A549 (cell line): ENCODE measurements around the gene TENT5A. TPM values are rescaled to one million over a fixed set of nuclear protein-coding genes. Genes with fewer than 3 reads are reported as not detected.

Experiments
- ATAC-seq, 2 experiments: fragments of 200-7000 bp in 1 of 2; fragments of >200 bp in 1 of 2; cut with Nextera tagmentation in 1 of 2; cut with Tn5 transposase in 1 of 2; 3 replicates each; pipeline versions ENCODE4 v1.8.0 to v1.9.1; 2018 to 2020; ENCODE audit warnings: mild to moderate bottlenecking in 1 of 2, moderate library complexity in 1 of 2
- CTCF ChIA-PET: fragments of 300-600 bp; sonication (Branson Sonifier 250); formaldehyde crosslinking; extraction: SDS; loops from one replicate; lab custom pipeline; 2021; ENCODE audit warnings: antibody characterized with exemption, inconsistent platforms; lab: Yijun Ruan, JAX
- POLR2A ChIA-PET: fragments of 350-600 bp; formaldehyde crosslinking; extraction: SDS; loops from one replicate; lab custom pipeline; 2021; ENCODE audit warnings: antibody characterized with exemption, inconsistent platforms; lab: Yijun Ruan, JAX
- DNase-seq, 2 experiments: peaks; one replicate each; pipeline versions ENCODE4 v3.0.0 to v3.0.0-alpha.2; 2011 to 2016; ENCODE audit warnings: low read depth in 1 of 2, low spot score in 1 of 2
- FAIRE-seq: peaks from 2 replicates; lab custom pipeline; 2011; peaks lifted over from hg19 to GRCh38; lab: Jason Lieb, UNC
- H3K27ac ChIP-seq, 2 experiments: fragments of >200 bp; sonication (Bioruptor Twin); formaldehyde crosslinking; 3 replicates each; pipeline ENCODE4 v1.5.1; 2016 to 2017
- H3K4me1 ChIP-seq: fragments of >200 bp; sonication (Bioruptor Twin); formaldehyde crosslinking; 3 replicates; pipeline ENCODE4 v1.6.1; 2016
- H3K4me2 ChIP-seq: fragments of >200 bp; sonication (Bioruptor Twin); formaldehyde crosslinking; 3 replicates; pipeline ENCODE4 v1.6.1; 2016
- H3K4me3 ChIP-seq: fragments of >200 bp; sonication (Bioruptor Twin); formaldehyde crosslinking; 3 replicates; pipeline ENCODE4 v1.5.1; 2016
- H3K9me3 ChIP-seq: fragments of >200 bp; sonication (Bioruptor Twin); formaldehyde crosslinking; 3 replicates; pipeline ENCODE4 v1.6.1; 2016
- BHLHE40 ChIP-seq: IDR thresholded peaks from 2 replicates; pipeline ENCODE4 v1.6.1; 2012; ENCODE audit warnings: low read depth, low read length, inconsistent platforms
- CBX8 ChIP-seq: fragments of 200-600 bp; sonication (generic); IDR thresholded peaks from 2 replicates; pipeline ENCODE4 v1.6.1; 2016
- CEBPB ChIP-seq, 2 experiments: fragments of >200 bp in 1 of 2; sonication (Bioruptor Twin) in 1 of 2; formaldehyde crosslinking in 1 of 2; IDR thresholded peaks; 2 replicates each; pipeline ENCODE4 v1.6.1; 2012 to 2016
- FOSB ChIP-seq: fragments of 250-450 bp; sonication (Bioruptor Pico); IDR thresholded peaks from 2 replicates; pipeline ENCODE4 v1.5.0; 2020; ENCODE audit warnings: mild to moderate bottlenecking, moderate library complexity
- FOSL2 ChIP-seq, 2 experiments: fragments of 450-650 bp in 1 of 2; fragments of >200 bp in 1 of 2; sonication (Bioruptor Twin) in 1 of 2; formaldehyde crosslinking; IDR thresholded peaks; 2 replicates each; pipeline versions ENCODE4 v1.5.0 to v1.6.1; 2016 to 2020; ENCODE audit warnings: mild to moderate bottlenecking in 1 of 2, moderate library complexity in 1 of 2
- HOXA7 ChIP-seq: fragments of 250-450 bp; sonication (Bioruptor Pico); IDR thresholded peaks from 2 replicates; pipeline ENCODE4 v1.5.0; 2020; ENCODE audit warnings: mild to moderate bottlenecking, moderate library complexity
- HOXB13 ChIP-seq: fragments of 250-450 bp; sonication (Bioruptor Pico); IDR thresholded peaks from 2 replicates; pipeline ENCODE4 v1.5.0; 2020; ENCODE audit warnings: low read depth, mild to moderate bottlenecking, moderate library complexity
- HOXB5 ChIP-seq: fragments of 250-450 bp; sonication (Bioruptor Pico); IDR thresholded peaks from 2 replicates; pipeline ENCODE4 v1.5.0; 2020; ENCODE audit warnings: mild to moderate bottlenecking, moderate library complexity
- MAZ ChIP-seq: fragments of 150-350 bp; IDR thresholded peaks from 2 replicates; pipeline ENCODE4 v1.6.1; 2014; ENCODE audit warnings: antibody characterized with exemption, low read depth, low read length, borderline replicate concordance
- NFE2L2 ChIP-seq: fragments of 150-350 bp; conservative IDR thresholded peaks from 2 replicates; pipeline ENCODE4 v1.6.1; 2014; ENCODE audit warnings: low read length
- NPAS2 ChIP-seq: fragments of 250-450 bp; sonication (Bioruptor Pico); IDR thresholded peaks from 2 replicates; pipeline ENCODE4 v1.8.0; 2022; ENCODE audit warnings: mild to moderate bottlenecking, moderate library complexity, borderline replicate concordance
- POLR2A ChIP-seq: IDR thresholded peaks from 2 replicates; pipeline ENCODE4 v1.6.1; 2012; ENCODE audit warnings: mild to moderate bottlenecking, low read length
- RCOR1 ChIP-seq: fragments of 150-350 bp; IDR thresholded peaks from 2 replicates; pipeline ENCODE4 v1.6.1; 2014; ENCODE audit warnings: antibody characterized with exemption, low read length, low read depth
- TFCP2L1 ChIP-seq: fragments of 250-450 bp; sonication (Bioruptor Pico); IDR thresholded peaks from 2 replicates; pipeline ENCODE4 v1.5.0; 2021; ENCODE audit warnings: mild to moderate bottlenecking
- TP53 ChIP-seq: fragments of 250-450 bp; sonication (Bioruptor Pico); IDR thresholded peaks from 2 replicates; pipeline ENCODE4 v1.5.0; 2021; ENCODE audit warnings: mild to moderate bottlenecking, moderate library complexity
- ZC3H11A ChIP-seq: fragments of 450-650 bp; IDR thresholded peaks from 2 replicates; pipeline ENCODE4 v1.6.1; 2014; ENCODE audit warnings: antibody characterized with exemption, mild to moderate bottlenecking
- ZFP36 ChIP-seq: fragments of 450-650 bp; IDR thresholded peaks from 2 replicates; pipeline ENCODE4 v1.6.1; 2014; ENCODE audit warnings: borderline replicate concordance; ENCODE audit not compliant: partially characterized antibody
- ZNF302 ChIP-seq: fragments of 250-450 bp; sonication (Bioruptor Pico); IDR thresholded peaks from 2 replicates; pipeline ENCODE4 v1.9.0; 2021; ENCODE audit warnings: inconsistent platforms, mild to moderate bottlenecking, moderate library complexity
- WGBS: methylation state at CpG from one replicate; pipeline ENCODE4 v1.1.6; 2017; ENCODE audit errors: missing lambda C conversion rate; 5-methylcytosine and 5-hydroxymethylcytosine counted together
- polyA plus RNA-seq, 4 experiments: library from polyadenylated mRNA; depleted of rRNA in 3 of 4; stranded (reverse); fragments of >200 nt; fragmentation: RNase III in 1 of 4; extraction: RNeasy Plus Mini Kit Qiagen cat#74134 plus additional on column Dnase treatment in 1 of 4; gene quantifications; 2 replicates in 3 of 4; 3 replicates in 1 of 4; pipeline ENCODE4 v1.2.3, GENCODE V29; 2011 to 2017
- TF ChIP-seq, protein P1 (sequence below): fragments of 200-600 bp; sonication (generic); IDR thresholded peaks from 2 replicates; pipeline ENCODE4 v1.6.1; 2016; ENCODE audit warnings: antibody characterized with exemption, mild to moderate bottlenecking, moderate library complexity
- TF ChIP-seq, protein P2 (sequence below): fragments of >200 bp; sonication (Bioruptor Twin); formaldehyde crosslinking; IDR thresholded peaks from 2 replicates; pipeline ENCODE4 v1.6.1; 2016
- TF ChIP-seq, protein P3 (sequence below): IDR thresholded peaks from 2 replicates; pipeline ENCODE4 v1.6.1; 2012; ENCODE audit warnings: low read depth, borderline replicate concordance
- TF ChIP-seq, protein P4 (sequence below): IDR thresholded peaks from 2 replicates; pipeline ENCODE4 v1.6.1; 2012
- TF ChIP-seq, protein P5 (sequence below): fragments of 150-350 bp; IDR thresholded peaks from 2 replicates; pipeline ENCODE4 v1.6.1; 2014; ENCODE audit warnings: low read depth, mild to moderate bottlenecking, low read length

The TENT5A gene
- polyA plus RNA-seq, 2 of the 4 experiments (the other 2 are of a cell fraction) = 1.1 to 1.8 TPM

DNA sequence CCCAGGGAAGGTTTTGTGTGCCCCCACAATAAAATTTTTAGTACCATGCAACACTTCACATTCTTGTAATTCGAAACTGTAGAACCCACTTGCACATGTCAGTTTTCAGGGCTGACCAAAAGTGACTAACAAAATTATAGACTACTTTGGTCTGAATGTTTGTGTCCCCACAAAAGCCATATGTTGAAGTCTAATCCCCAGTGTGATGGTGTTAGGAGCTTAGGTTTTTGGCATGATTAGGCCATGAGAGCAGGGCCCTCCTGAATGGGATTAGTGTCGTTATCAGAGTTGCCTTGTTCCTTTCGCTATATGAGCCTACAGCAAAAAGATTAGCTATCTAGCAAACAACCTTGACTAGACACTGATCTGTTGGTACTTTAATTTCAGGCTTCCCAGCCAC is 49.0 kb upstream of the TENT5A start:
- DNase-seq (no peak), ATAC-seq (no peak), FAIRE-seq (no peak)
- no peaks in the 10 kb centered on the region for H3K4me1 ChIP-seq
- 64% methylated on average over 3 of the region's 3 CpGs for WGBS
- TF ChIP-seq HOXB13 = no peak
- ChIA-PET POLR2A (no interaction called here), CTCF (no interaction called here)
- H3K27ac ChIP-seq = no peak overlapping the region
- H3K4me3 ChIP-seq = no peak overlapping the region
- H3K4me2 ChIP-seq = no peak overlapping the region
- no peaks in the 10 kb centered on the region for H3K9me3 ChIP-seq

DNA sequence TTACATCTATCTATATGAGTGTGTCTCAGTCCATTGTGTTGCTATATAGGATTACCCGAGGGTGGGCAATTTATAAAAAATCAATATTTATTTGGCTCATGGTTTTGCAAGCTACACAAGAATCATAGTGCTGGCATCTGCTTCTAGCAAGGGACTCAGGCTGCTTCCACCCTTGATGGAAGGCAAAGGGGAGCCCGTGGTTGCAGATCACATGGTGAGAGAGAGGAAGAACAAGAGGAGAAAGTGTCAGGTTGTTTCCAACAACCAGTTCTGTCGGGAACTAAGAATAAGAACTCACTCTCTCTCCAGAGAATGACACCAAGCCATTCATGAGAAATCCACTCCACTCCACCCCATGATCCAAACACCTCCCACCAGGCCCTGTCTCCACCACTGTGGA is 48.2 kb upstream of the TENT5A start:
- Histone ChIP-seq H3K27ac (no peak overlapping the region), H3K4me3 (no peak overlapping the region), H3K9me3 (no peaks in the 10 kb centered on the region), H3K4me2 (no peak overlapping the region), H3K4me1 (no peaks in the 10 kb centered on the region)
- TF ChIP-seq CEBPB (IDR thresholded peaks at IDR 0.05) (no peak), HOXA7 (no peak), MAZ (no peak), RCOR1 (no peak)
- no peak for FAIRE-seq
- WGBS = 41% methylated on average over 3 of the region's 3 CpGs
- POLR2A ChIA-PET = no interaction called here
- CTCF ChIA-PET = no interaction called here
- no peak for ATAC-seq
- no peak for DNase-seq

DNA sequence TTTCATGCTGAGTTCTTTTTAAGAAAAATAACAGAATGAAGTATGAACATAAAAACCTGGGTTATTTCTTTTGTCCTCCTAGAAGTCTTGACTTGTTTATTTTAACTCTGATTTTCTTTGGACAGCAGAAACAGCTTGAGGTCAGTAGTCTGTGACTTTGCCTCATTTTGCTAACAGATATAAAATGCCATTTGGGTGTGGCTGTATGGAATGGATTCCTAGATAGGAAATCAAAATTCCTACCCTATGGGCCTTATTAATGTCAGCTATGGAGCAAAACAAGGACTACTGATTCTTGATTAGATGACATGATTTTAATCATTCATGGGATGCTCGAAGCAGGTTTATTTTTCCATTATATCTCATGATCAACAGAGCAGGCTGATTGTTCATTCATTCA is 46.8 kb upstream of the TENT5A start:
- ChIA-PET CTCF (no interaction called here), POLR2A (no interaction called here)
- Histone ChIP-seq H3K27ac (no peak overlapping the region), H3K9me3 (no peaks in the 10 kb centered on the region), H3K4me3 (no peak overlapping the region), H3K4me1 (no peaks in the 10 kb centered on the region), H3K4me2 (no peak overlapping the region)
- DNase-seq (no peak), ATAC-seq (no peak), FAIRE-seq (no peak)
- WGBS = 12% methylated on average over 1 of the region's 1 CpG
- no peak for TF ChIP-seq FOSB (CRISPR knock-in tag)
- no peak for TF ChIP-seq FOSL2 (IDR thresholded peaks at IDR 0.05)
- TF ChIP-seq FOSL2 (CRISPR knock-in tag; IDR thresholded peaks at IDR 0.05) = no peak
- no peak for TF ChIP-seq CEBPB (IDR thresholded peaks at IDR 0.05)
- no peak for TF ChIP-seq ZFP36
- TF ChIP-seq POLR2A = no peak
- TF ChIP-seq, protein P1, sequence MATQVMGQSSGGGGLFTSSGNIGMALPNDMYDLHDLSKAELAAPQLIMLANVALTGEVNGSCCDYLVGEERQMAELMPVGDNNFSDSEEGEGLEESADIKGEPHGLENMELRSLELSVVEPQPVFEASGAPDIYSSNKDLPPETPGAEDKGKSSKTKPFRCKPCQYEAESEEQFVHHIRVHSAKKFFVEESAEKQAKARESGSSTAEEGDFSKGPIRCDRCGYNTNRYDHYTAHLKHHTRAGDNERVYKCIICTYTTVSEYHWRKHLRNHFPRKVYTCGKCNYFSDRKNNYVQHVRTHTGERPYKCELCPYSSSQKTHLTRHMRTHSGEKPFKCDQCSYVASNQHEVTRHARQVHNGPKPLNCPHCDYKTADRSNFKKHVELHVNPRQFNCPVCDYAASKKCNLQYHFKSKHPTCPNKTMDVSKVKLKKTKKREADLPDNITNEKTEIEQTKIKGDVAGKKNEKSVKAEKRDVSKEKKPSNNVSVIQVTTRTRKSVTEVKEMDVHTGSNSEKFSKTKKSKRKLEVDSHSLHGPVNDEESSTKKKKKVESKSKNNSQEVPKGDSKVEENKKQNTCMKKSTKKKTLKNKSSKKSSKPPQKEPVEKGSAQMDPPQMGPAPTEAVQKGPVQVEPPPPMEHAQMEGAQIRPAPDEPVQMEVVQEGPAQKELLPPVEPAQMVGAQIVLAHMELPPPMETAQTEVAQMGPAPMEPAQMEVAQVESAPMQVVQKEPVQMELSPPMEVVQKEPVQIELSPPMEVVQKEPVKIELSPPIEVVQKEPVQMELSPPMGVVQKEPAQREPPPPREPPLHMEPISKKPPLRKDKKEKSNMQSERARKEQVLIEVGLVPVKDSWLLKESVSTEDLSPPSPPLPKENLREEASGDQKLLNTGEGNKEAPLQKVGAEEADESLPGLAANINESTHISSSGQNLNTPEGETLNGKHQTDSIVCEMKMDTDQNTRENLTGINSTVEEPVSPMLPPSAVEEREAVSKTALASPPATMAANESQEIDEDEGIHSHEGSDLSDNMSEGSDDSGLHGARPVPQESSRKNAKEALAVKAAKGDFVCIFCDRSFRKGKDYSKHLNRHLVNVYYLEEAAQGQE = no peak
- TF ChIP-seq NPAS2 (CRISPR knock-in tag) = no peak
- TF ChIP-seq HOXB5 (CRISPR knock-in tag) = no peak
- no peak for TF ChIP-seq CBX8

DNA sequence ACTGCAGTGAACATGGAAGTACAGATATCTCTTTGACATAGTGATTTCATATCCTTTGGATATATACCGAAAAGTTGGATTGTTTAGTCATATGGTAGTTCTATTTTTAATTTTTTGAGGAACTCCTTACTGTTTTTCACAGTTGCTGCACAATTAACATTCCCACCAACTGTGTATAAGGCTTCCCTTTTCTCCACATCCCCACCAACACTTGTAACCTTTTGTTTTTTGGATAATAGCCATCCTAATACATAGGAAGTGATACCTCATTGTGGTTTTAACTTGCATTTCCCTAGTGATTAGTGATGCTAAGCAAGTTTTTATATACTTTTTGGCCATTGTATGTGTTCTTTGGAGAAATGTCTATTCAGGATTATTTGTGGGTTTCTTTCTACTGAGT is 45.1 kb upstream of the TENT5A start:
- Histone ChIP-seq H3K27ac (no peak overlapping the region), H3K9me3 (no peaks in the 10 kb centered on the region), H3K4me3 (no peak overlapping the region), H3K4me1 (no peaks in the 10 kb centered on the region), H3K4me2 (no peak overlapping the region)
- ChIA-PET POLR2A (no interaction called here), CTCF (no interaction called here)
- WGBS = 36% methylated on average over 1 of the region's 1 CpG
- FAIRE-seq = no peak
- TF ChIP-seq NFE2L2 (no peak), MAZ (no peak)
- DNase-seq = no peak
- ATAC-seq = no peak

DNA sequence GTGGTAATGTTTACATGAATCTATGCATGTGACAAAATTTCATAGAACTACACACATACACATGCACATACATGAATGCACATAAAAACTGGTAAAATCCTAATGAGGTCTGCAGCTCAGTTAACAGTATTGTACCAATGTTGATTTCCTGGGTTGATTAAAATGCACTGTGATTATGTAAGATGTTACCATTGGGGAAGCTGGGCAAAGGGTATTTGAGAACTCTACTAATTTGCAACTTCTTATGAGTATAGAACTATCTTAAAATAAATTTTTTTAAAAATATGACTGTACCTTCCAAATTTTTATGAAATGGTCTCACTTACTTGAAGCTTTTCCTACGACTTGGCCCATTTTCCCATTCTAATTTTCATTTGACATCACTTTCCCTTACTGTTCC is 43.4 kb upstream of the TENT5A start:
- Histone ChIP-seq H3K4me1 (no peaks in the 10 kb centered on the region), H3K4me3 (no peak overlapping the region), H3K4me2 (no peak overlapping the region), H3K9me3 (no peaks in the 10 kb centered on the region), H3K27ac (no peak overlapping the region)
- DNase-seq (no peak), ATAC-seq (no peak), FAIRE-seq (no peak)
- TF ChIP-seq NPAS2 (CRISPR knock-in tag) (no peak), TFCP2L1 (CRISPR knock-in tag) (no peak), BHLHE40 (no peak), ZNF302 (CRISPR knock-in tag) (no peak), CEBPB (IDR thresholded peaks at IDR 0.05) (no peak), TP53 (CRISPR knock-in tag) (no peak), ZC3H11A (no peak)
- TF ChIP-seq, protein P2, sequence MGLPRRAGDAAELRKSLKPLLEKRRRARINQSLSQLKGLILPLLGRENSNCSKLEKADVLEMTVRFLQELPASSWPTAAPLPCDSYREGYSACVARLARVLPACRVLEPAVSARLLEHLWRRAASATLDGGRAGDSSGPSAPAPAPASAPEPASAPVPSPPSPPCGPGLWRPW = no peak
- TF ChIP-seq, protein P3, sequence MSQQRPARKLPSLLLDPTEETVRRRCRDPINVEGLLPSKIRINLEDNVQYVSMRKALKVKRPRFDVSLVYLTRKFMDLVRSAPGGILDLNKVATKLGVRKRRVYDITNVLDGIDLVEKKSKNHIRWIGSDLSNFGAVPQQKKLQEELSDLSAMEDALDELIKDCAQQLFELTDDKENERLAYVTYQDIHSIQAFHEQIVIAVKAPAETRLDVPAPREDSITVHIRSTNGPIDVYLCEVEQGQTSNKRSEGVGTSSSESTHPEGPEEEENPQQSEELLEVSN = no peak
- TF ChIP-seq, protein P4, sequence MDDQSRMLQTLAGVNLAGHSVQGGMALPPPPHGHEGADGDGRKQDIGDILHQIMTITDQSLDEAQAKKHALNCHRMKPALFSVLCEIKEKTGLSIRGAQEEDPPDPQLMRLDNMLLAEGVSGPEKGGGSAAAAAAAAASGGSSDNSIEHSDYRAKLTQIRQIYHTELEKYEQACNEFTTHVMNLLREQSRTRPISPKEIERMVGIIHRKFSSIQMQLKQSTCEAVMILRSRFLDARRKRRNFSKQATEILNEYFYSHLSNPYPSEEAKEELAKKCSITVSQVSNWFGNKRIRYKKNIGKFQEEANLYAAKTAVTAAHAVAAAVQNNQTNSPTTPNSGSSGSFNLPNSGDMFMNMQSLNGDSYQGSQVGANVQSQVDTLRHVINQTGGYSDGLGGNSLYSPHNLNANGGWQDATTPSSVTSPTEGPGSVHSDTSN = no peak
- TF ChIP-seq, protein P5, sequence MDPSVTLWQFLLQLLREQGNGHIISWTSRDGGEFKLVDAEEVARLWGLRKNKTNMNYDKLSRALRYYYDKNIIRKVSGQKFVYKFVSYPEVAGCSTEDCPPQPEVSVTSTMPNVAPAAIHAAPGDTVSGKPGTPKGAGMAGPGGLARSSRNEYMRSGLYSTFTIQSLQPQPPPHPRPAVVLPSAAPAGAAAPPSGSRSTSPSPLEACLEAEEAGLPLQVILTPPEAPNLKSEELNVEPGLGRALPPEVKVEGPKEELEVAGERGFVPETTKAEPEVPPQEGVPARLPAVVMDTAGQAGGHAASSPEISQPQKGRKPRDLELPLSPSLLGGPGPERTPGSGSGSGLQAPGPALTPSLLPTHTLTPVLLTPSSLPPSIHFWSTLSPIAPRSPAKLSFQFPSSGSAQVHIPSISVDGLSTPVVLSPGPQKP = no peak
- POLR2A ChIA-PET = no interaction called here
- WGBS = 41% methylated on average over 1 of the region's 1 CpG
- CTCF ChIA-PET = no interaction called here
